ENCODE data around the gene GRID1.
"Not testable (repeated sequence)": the region's sequence is repeated elsewhere in the genome, so short reads cannot be mapped to it uniquely, and the experiment has no call there.

The GRID1 gene

GRCh38 chr10:86122646-86123045 lies 243.9 kb downstream of the GRID1 start:
- DNase-seq: no peak

- no peak for DNase-seq
Observed at GRCh38 chr10:86121200-86121599, 245.4 kb downstream of the GRID1 start.

GRCh38 chr10:86117051-86117450 lies 249.5 kb downstream of the GRID1 start:
- DNase-seq: no peak

GRCh38 chr10:86113983-86114382 lies 252.6 kb downstream of the GRID1 start:
- DNase-seq: no peak

- DNase-seq: no peak
Observed at GRCh38 chr10:86113501-86113900, 253.1 kb downstream of the GRID1 start.

- no peak for DNase-seq
Observed at GRCh38 chr10:86113044-86113443, 253.6 kb downstream of the GRID1 start.

GRCh38 chr10:86111902-86112545 lies 254.6 kb downstream of the GRID1 start:
- DNase-seq: no peak

GRCh38 chr10:86110156-86110786 lies 256.3 kb downstream of the GRID1 start:
- DNase-seq: no peak

- DNase-seq: no peak
Observed at GRCh38 chr10:86109421-86109820, 257.2 kb downstream of the GRID1 start.

- no peak for DNase-seq
Observed at GRCh38 chr10:86108696-86109095, 257.9 kb downstream of the GRID1 start.

- DNase-seq: not testable (repeated sequence)
Observed at GRCh38 chr10:86107611-86108310, 258.8 kb downstream of the GRID1 start.

- no peak for DNase-seq
Observed at GRCh38 chr10:86107131-86107530, 259.5 kb downstream of the GRID1 start.

- DNase-seq: no peak
Observed at GRCh38 chr10:86106616-86107015, 260.0 kb downstream of the GRID1 start.

- no peak for DNase-seq
Observed at GRCh38 chr10:86105640-86106039, 261.0 kb downstream of the GRID1 start.

- no peak for DNase-seq
Observed at GRCh38 chr10:86105181-86105580, 261.4 kb downstream of the GRID1 start.

GRCh38 chr10:86104611-86105145 lies 261.9 kb downstream of the GRID1 start:
- DNase-seq: no peak

- DNase-seq: no peak
Observed at GRCh38 chr10:86104156-86104555, 262.4 kb downstream of the GRID1 start.

GRCh38 chr10:86103391-86104101 lies 263.0 kb downstream of the GRID1 start:
- no peak for DNase-seq

GRCh38 chr10:86102451-86102850 lies 264.1 kb downstream of the GRID1 start:
- no peak for DNase-seq

GRCh38 chr10:86102031-86102430 lies 264.6 kb downstream of the GRID1 start:
- no peak for DNase-seq

- DNase-seq: no peak
Observed at GRCh38 chr10:86100581-86101061, 266.0 kb downstream of the GRID1 start.

GRCh38 chr10:86099542-86100334 lies 266.9 kb downstream of the GRID1 start:
- no peak for DNase-seq
